ENCODE results near the gene KANTR.

GRCh38 chrX:53094582-53094905 lies 602 bp downstream of the KANTR start:
- no peak for TF ChIP-seq CTCF (IDR thresholded peaks at IDR 0.05; ENCODE audit: low read depth, low read length)
- TF ChIP-seq EZH2phosphoT487 (IDR thresholded peaks at IDR 0.05; ENCODE audit: low read depth) = no peak

All from OCI-LY3 (cell line).